ENCODE measurements around the gene BARX2. TPM values are rescaled to one million over a fixed set of nuclear protein-coding genes. Genes with fewer than 3 reads are reported as not detected.

The BARX2 gene
- total and polyA plus RNA-seq, 2 donors, result 0.53 TPM; not detected in 1

DNA sequence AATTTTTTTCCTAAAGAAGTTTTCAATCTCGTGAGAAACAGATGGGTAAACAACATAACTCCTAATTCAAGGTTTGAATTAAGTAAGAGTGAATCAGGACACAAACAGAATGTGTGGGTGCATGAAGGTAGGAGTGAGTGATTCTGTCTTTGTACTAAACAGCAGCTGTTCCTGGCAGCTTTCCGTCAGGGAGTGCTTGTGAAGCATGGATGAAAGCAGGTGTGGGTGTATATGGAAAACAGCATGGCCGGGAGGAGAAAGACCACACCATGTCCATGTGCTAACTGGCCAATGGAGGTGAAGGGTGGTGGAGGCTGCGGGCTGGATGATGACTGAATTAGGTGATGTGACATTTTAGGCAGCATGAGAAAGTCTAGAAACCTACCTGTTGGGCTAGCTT lies 49.6 kb downstream of the BARX2 start:
- 77% methylated on average over 4 of the region's 4 CpGs for WGBS
- no peaks in the 10 kb centered on the region for H3K36me3 ChIP-seq (ENCODE audit: insufficient read depth)
- no peak for DNase-seq (ENCODE audit: extremely low spot score)
- H3K4me3 ChIP-seq (ENCODE audit: low read depth, low read length), result no peak overlapping the region
- H3K4me1 ChIP-seq (ENCODE audit: insufficient read depth), result no peaks in the 10 kb centered on the region
- H3K27ac ChIP-seq (ENCODE audit: low read depth), result no peak overlapping the region

DNA sequence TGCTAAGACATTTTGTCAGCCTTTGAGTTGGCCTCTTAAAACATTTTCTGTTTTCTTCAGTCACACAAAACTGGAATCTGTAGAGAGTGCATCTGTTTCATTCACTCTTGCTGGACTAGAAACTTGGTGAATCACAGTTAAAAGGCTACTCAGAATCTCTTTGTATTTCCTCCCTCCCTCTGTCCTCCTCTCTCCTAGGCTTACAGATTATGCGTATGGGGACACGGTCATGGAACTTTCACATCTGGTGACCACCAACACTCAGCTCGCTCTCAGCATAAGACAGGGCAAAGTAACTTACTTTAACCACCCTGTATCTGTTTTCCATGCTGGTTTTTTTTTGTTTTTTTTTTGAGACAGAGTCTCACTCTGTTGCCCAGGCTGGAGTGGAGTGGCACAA lies 50.4 kb downstream of the BARX2 start:
- no peak for DNase-seq (ENCODE audit: extremely low spot score)
- Histone ChIP-seq H3K4me3 (ENCODE audit: low read depth, low read length) (no peak overlapping the region), H3K36me3 (ENCODE audit: insufficient read depth) (no peaks in the 10 kb centered on the region), H3K4me1 (ENCODE audit: insufficient read depth) (no peaks in the 10 kb centered on the region), H3K27ac (ENCODE audit: low read depth) (no peak overlapping the region)
- WGBS, result 85% methylated on average over 3 of the region's 3 CpGs

- 77% methylated on average over 3 of the region's 3 CpGs for WGBS
- no peaks in the 10 kb centered on the region for H3K36me3 ChIP-seq (ENCODE audit: insufficient read depth)
- no peak overlapping the region for H3K27ac ChIP-seq (ENCODE audit: low read depth)
- H3K4me1 ChIP-seq (ENCODE audit: insufficient read depth), result no peaks in the 10 kb centered on the region
- DNase-seq (ENCODE audit: extremely low spot score), result no peak
- no peak overlapping the region for H3K4me3 ChIP-seq (ENCODE audit: low read depth, low read length)
Measured at GRCh38 chr11:129426776-129427175, 51.1 kb downstream of the BARX2 start.

GRCh38 chr11:129427376-129427775 lies 51.7 kb downstream of the BARX2 start:
- no peak overlapping the region for H3K4me3 ChIP-seq (ENCODE audit: low read depth, low read length)
- WGBS, result 54% methylated on average over 3 of the region's 3 CpGs
- no peak for DNase-seq (ENCODE audit: extremely low spot score)

DNA sequence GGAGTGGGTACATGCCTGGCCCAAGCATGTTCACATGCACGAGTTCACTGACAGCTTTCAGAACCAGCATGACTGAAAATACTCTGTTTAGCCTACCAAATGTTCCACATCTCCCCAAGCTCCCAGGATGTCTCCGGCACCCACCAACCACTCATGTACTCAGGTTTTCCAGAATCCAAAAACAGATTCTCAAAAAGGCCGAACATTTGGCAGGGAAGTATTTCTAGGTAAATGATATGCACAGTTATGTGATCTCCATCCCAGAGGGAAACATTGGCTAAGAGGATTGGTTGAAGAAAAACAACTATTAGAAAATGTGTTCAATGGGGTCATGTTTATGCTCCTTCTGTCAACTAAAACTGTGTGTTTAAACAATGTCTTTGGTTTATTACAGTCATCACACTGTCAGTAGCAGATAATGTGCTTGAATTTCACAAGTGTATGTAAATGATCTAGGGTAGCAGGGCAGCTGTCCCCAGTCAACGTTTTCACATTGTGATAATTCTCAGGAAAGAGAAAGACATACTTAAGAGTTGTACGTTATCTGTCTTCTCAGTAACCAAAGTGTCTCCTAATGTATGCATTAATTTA lies 52.3 kb downstream of the BARX2 start:
- 50% methylated on average over 5 of the region's 5 CpGs for WGBS
- Histone ChIP-seq H3K27ac (ENCODE audit: low read depth) (no peak overlapping the region), H3K4me1 (ENCODE audit: insufficient read depth) (no peaks in the 10 kb centered on the region), H3K4me3 (ENCODE audit: low read depth, low read length) (no peak overlapping the region), H3K36me3 (ENCODE audit: insufficient read depth) (no peaks in the 10 kb centered on the region)
- no peak for DNase-seq (ENCODE audit: extremely low spot score)

More at GRCh38 chr11:129427376-129427775, 51.7 kb downstream of the BARX2 start:
- no peak overlapping the region for H3K27ac ChIP-seq (ENCODE audit: low read depth)
- H3K36me3 ChIP-seq (ENCODE audit: insufficient read depth), result no peaks in the 10 kb centered on the region
- no peaks in the 10 kb centered on the region for H3K4me1 ChIP-seq (ENCODE audit: insufficient read depth)

GRCh38 chr11:129428557-129428956 lies 52.9 kb downstream of the BARX2 start:
- H3K36me3 ChIP-seq (ENCODE audit: insufficient read depth), result no peaks in the 10 kb centered on the region
- no peak overlapping the region for H3K4me3 ChIP-seq (ENCODE audit: low read depth, low read length)
- no peaks in the 10 kb centered on the region for H3K4me1 ChIP-seq (ENCODE audit: insufficient read depth)
- no peak overlapping the region for H3K27ac ChIP-seq (ENCODE audit: low read depth)
- 74% methylated on average over 9 of the region's 9 CpGs for WGBS
- no peak for DNase-seq (ENCODE audit: extremely low spot score)

DNA sequence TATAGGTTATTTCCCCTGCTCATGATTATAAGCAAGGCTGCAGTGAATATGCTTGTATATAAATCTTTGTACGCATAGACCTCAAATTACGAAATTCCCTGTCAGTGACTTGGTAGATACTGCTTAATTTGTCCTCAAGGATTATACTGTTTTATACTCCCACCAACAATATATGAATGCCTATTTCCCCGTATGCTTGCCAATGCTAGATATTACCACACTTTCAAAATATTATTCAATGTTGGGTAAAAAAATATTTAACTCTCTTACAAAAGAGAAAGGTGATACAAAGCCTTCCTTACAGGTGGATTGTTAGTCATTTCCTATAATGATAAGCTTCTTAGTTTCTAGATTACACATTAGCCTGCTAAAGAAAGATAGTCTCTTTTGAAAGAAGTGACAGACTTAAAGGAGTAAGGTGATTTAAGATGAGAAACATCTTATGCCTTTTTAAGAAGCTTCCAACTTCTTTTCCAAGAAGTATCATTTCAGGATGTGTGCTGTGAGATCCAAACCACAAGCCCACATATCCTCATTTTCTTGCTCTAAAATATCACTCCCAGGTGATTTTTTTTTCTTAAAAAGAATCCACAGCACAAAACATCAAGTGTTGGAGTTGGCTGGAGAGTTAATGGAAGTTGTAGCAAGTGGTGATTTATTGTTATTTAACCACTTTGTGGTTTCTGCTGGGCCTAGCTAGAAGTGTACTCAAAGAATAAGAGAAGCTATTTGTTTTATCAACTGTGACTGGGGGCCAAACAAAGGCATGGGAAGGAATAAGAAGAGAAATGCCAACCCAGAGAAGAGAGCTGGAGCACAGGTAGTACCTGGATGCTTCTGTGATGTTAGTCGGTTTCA lies 59.2 kb downstream of the BARX2 start:
- WGBS, result 78% methylated on average over 4 of the region's 4 CpGs
- H3K36me3 ChIP-seq (ENCODE audit: insufficient read depth), result no peaks in the 10 kb centered on the region
- H3K27ac ChIP-seq (ENCODE audit: low read depth), result no peak overlapping the region

GRCh38 chr11:129435499-129436245 lies 60.0 kb downstream of the BARX2 start:
- Histone ChIP-seq H3K36me3 (ENCODE audit: insufficient read depth) (no peaks in the 10 kb centered on the region), H3K27ac (ENCODE audit: low read depth) (no peak overlapping the region)
- 71% methylated on average over 7 of the region's 7 CpGs for WGBS

More for the DNA sequence above, 59.2 kb downstream of the BARX2 start:
- no peak overlapping the region for H3K4me3 ChIP-seq (ENCODE audit: low read depth, low read length)
- no peak for DNase-seq (ENCODE audit: extremely low spot score)
- no peaks in the 10 kb centered on the region for H3K4me1 ChIP-seq (ENCODE audit: insufficient read depth)

GRCh38 chr11:129436573-129436972 lies 60.9 kb downstream of the BARX2 start:
- no peaks in the 10 kb centered on the region for H3K4me1 ChIP-seq (ENCODE audit: insufficient read depth)
- no peak for DNase-seq (ENCODE audit: extremely low spot score)
- no peaks in the 10 kb centered on the region for H3K36me3 ChIP-seq (ENCODE audit: insufficient read depth)
- no peak overlapping the region for H3K27ac ChIP-seq (ENCODE audit: low read depth)
- 84% methylated on average over 18 of the region's 18 CpGs for WGBS
- no peak overlapping the region for H3K4me3 ChIP-seq (ENCODE audit: low read depth, low read length)

More at GRCh38 chr11:129435499-129436245, 60.0 kb downstream of the BARX2 start:
- Histone ChIP-seq H3K4me3 (ENCODE audit: low read depth, low read length) (no peak overlapping the region), H3K4me1 (ENCODE audit: insufficient read depth) (no peaks in the 10 kb centered on the region)
- no peak for DNase-seq (ENCODE audit: extremely low spot score)

GRCh38 chr11:129440028-129440713 lies 64.5 kb downstream of the BARX2 start:
- Histone ChIP-seq H3K27ac (ENCODE audit: low read depth) (no peak overlapping the region), H3K4me3 (ENCODE audit: low read depth, low read length) (no peak overlapping the region), H3K4me1 (ENCODE audit: insufficient read depth) (no peaks in the 10 kb centered on the region), H3K36me3 (ENCODE audit: insufficient read depth) (no peaks in the 10 kb centered on the region)
- DNase-seq (ENCODE audit: extremely low spot score), result no peak
- 47% methylated on average over 8 of the region's 8 CpGs for WGBS

GRCh38 chr11:129442171-129442570 lies 66.5 kb downstream of the BARX2 start:
- Histone ChIP-seq H3K27ac (ENCODE audit: low read depth) (no peak overlapping the region), H3K4me3 (ENCODE audit: low read depth, low read length) (no peak overlapping the region), H3K36me3 (ENCODE audit: insufficient read depth) (no peaks in the 10 kb centered on the region), H3K4me1 (ENCODE audit: insufficient read depth) (no peaks in the 10 kb centered on the region)
- DNase-seq (ENCODE audit: extremely low spot score), result no peak
- 80% methylated on average over 7 of the region's 7 CpGs for WGBS

DNA sequence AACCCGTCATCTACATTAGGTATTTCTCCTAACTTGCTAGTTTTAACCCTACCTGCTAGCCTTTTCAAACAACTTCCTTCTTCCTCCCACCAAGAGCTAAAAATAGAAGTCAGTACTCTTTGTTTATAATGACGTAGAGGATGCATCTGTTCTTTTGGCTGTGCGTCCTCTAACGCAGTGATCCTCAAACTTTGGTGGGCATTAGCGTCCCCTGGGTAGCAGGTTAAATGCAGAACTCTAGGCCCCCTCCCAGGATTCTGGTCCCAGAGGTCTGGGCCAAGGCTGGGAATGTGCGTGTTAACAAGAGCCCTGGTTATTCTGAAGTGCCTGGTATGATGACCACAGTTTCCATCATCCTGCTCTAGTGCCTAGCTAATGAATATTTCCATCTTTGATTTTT lies 67.6 kb downstream of the BARX2 start:
- no peaks in the 10 kb centered on the region for H3K36me3 ChIP-seq (ENCODE audit: insufficient read depth)
- no peak overlapping the region for H3K27ac ChIP-seq (ENCODE audit: low read depth)
- no peak overlapping the region for H3K4me3 ChIP-seq (ENCODE audit: low read depth, low read length)
- WGBS, result 46% methylated on average over 6 of the region's 6 CpGs
- DNase-seq (ENCODE audit: extremely low spot score), result no peak
- no peaks in the 10 kb centered on the region for H3K4me1 ChIP-seq (ENCODE audit: insufficient read depth)

DNA sequence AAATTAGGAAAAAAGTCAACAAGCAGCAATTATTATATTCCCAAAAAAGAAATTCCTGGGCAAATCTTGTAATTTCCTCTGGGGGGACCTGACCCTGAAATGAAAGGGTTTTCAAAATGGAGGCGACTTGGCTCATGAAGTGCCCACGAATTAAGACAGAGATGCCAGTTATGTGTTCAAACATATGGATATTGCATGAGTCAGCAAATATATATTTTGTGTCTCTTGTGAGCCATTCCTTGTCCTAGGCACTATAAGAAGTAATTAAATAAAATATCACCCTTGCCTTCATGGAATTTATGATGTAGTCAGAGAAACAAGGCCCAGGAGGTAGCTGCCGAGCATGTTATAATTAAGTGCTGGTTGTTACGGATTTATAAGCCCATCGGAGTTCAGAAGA lies 68.6 kb downstream of the BARX2 start:
- no peak overlapping the region for H3K4me3 ChIP-seq (ENCODE audit: low read depth, low read length)
- WGBS, result 73% methylated on average over 5 of the region's 5 CpGs
- H3K4me1 ChIP-seq (ENCODE audit: insufficient read depth), result no peaks in the 10 kb centered on the region
- H3K36me3 ChIP-seq (ENCODE audit: insufficient read depth), result no peaks in the 10 kb centered on the region
- no peak for DNase-seq (ENCODE audit: extremely low spot score)
- no peak overlapping the region for H3K27ac ChIP-seq (ENCODE audit: low read depth)
